HCT116 (cell line): ENCODE results near the gene SPAG5. TPM values are rescaled to one million over a fixed set of nuclear protein-coding genes. Genes with fewer than 3 reads are reported as not detected.

Experiments used
- ATAC-seq: fragments of 200-7000 bp; cut with Tn5 transposase; 2 replicates; pipeline ENCODE4 v1.9.1; 2020; ENCODE audit warnings: mild to moderate bottlenecking, moderate library complexity
- BruUV-seq: library from RNA; stranded (reverse); fragments of 400-500 nt; replicated peaks from 2 replicates; lab custom pipeline; 2021; lab: Mats Ljungman, UMichigan
- CTCF ChIA-PET: fragments of 300-600 bp; sonication (Branson Sonifier 250); formaldehyde crosslinking; loops from one replicate; lab custom pipeline; 2021; ENCODE audit warnings: antibody characterized with exemption; lab: Charles Lee
- POLR2A ChIA-PET: fragments of 300-600, 350-600 bp; sonication (Branson Sonifier 250); formaldehyde crosslinking; loops from one replicate; lab custom pipeline; 2021; ENCODE audit warnings: antibody characterized with exemption; lab: Charles Lee
- RAD21 ChIA-PET, 2 experiments: fragments of 300-600 bp; sonication (Branson Sonifier 250); formaldehyde crosslinking; loops; one replicate each; lab custom pipeline; 2023; ENCODE audit warnings: low total read pairs in 2 of 2; ENCODE audit not compliant: uncharacterized antibody in 2 of 2, unreplicated experiment in 2 of 2, low non-redundant PET in 1 of 2; lab: Charles Lee
- DNase-seq: peaks from one replicate; pipeline ENCODE4 v3.0.0-alpha.2; 2010; ENCODE audit warnings: low read depth, low spot score
- H2AFZ ChIP-seq: fragments of 200-600 bp; shearing (Covaris generic), sonication (generic); 2 replicates; pipeline ENCODE4 v1.6.1; 2017; ENCODE audit warnings: low read depth, mixed run types, mixed read lengths, antibody characterized with exemption, low read length; ENCODE audit not compliant: poor library complexity, severe bottlenecking
- H3K27ac ChIP-seq: 2 replicates; pipeline ENCODE4 v1.5.1; 2012; ENCODE audit warnings: low read depth, low read length
- H3K27me3 ChIP-seq: fragments of 200-600 bp; sonication (generic); 2 replicates; pipeline ENCODE4 v1.6.1; 2016; ENCODE audit warnings: mixed run types, low read length, mixed read lengths; ENCODE audit not compliant: insufficient read depth
- H3K36me3 ChIP-seq, 2 experiments: fragments of 200-500 bp in 1 of 2; fragments of 200-600 bp in 1 of 2; sonication (Bioruptor generic) in 1 of 2; sonication (generic) in 1 of 2; 2 replicates each; pipeline versions ENCODE4 v1.5.1 to v1.6.1; 2014 to 2016; ENCODE audit warnings: low read length in 2 of 2, inconsistent platforms in 1 of 2, mixed read lengths in 1 of 2, mixed run types in 1 of 2; ENCODE audit not compliant: insufficient read depth in 2 of 2, control insufficient read depth in 1 of 2
- H3K4me1 ChIP-seq, 2 experiments: fragments of 200-600 bp in 1 of 2; sonication (generic) in 1 of 2; 2 replicates each; pipeline versions ENCODE4 v1.5.1 to v1.6.1; 2012 to 2017; ENCODE audit warnings: low read length in 2 of 2, inconsistent platforms in 1 of 2, mild to moderate bottlenecking in 1 of 2, mixed read lengths in 1 of 2, mixed run types in 1 of 2, moderate library complexity in 1 of 2; ENCODE audit not compliant: insufficient read depth in 2 of 2, control insufficient read depth in 1 of 2
- H3K4me2 ChIP-seq: fragments of 200-600 bp; sonication (generic); 2 replicates; pipeline ENCODE4 v1.6.1; 2017; ENCODE audit warnings: mixed run types, low read length, mixed read lengths
- H3K4me3 ChIP-seq, 2 experiments: fragments of 200-600 bp in 1 of 2; sonication (generic) in 1 of 2; replicated peaks in 1 of 2; 2 replicates each; pipeline ENCODE4 v1.5.1; 2011 to 2016; ENCODE audit warnings: low read length in 2 of 2, control low read depth in 1 of 2, low read depth in 1 of 2, mild to moderate bottlenecking in 1 of 2, mixed read lengths in 1 of 2, mixed run types in 1 of 2
- H3K79me2 ChIP-seq: fragments of 200-600 bp; sonication (generic); 2 replicates; pipeline ENCODE4 v1.6.1; 2017; ENCODE audit warnings: mild to moderate bottlenecking, mixed run types, low read length, moderate library complexity, mixed read lengths; ENCODE audit not compliant: insufficient read depth
- H3K9ac ChIP-seq: fragments of 200-600 bp; sonication (generic); 2 replicates; pipeline ENCODE4 v1.6.1; 2016; ENCODE audit warnings: low read length, mixed read lengths
- H3K9me2 ChIP-seq: fragments of 200-600 bp; sonication (generic), shearing (Covaris generic); 2 replicates; pipeline ENCODE4 v1.6.1; 2017; ENCODE audit warnings: mixed run types, mild to moderate bottlenecking, moderate library complexity; ENCODE audit not compliant: insufficient read depth
- H3K9me3 ChIP-seq, 2 experiments: fragments of 200-500 bp in 1 of 2; fragments of 200-600 bp in 1 of 2; sonication (Bioruptor generic) in 1 of 2; sonication (generic) in 1 of 2; 2 replicates each; pipeline ENCODE4 v1.6.1; 2014 to 2017; ENCODE audit warnings: low read length in 2 of 2, mixed read lengths in 2 of 2, inconsistent platforms in 1 of 2, low read depth in 1 of 2, mild to moderate bottlenecking in 1 of 2, mixed run types in 1 of 2, moderate library complexity in 1 of 2; ENCODE audit not compliant: control insufficient read depth in 1 of 2, insufficient read depth in 1 of 2
- H4K20me1 ChIP-seq: fragments of 200-600 bp; sonication (generic), shearing (Covaris generic); 2 replicates; pipeline ENCODE4 v1.6.1; 2017; ENCODE audit warnings: mixed run types, mild to moderate bottlenecking, moderate library complexity; ENCODE audit not compliant: insufficient read depth
- CBX3 ChIP-seq: IDR thresholded peaks from 2 replicates; pipeline ENCODE4 v1.6.1; 2012; ENCODE audit warnings: low read depth
- CEBPB ChIP-seq: IDR thresholded peaks from 2 replicates; pipeline ENCODE4 v1.6.1; 2012; ENCODE audit warnings: low read depth
- CTCF ChIP-seq, 3 experiments: fragments of 200-600 bp in 1 of 3; sonication (generic) in 1 of 3; IDR thresholded peaks in 2 of 3; conservative IDR thresholded peaks in 1 of 3; 2 replicates each; pipeline ENCODE4 v1.5.1; 2012 to 2017; ENCODE audit warnings: low read depth in 2 of 3, low read length in 2 of 3, antibody characterized with exemption in 1 of 3, borderline replicate concordance in 1 of 3, control low read depth in 1 of 3, mild to moderate bottlenecking in 1 of 3, mixed read lengths in 1 of 3, mixed run types in 1 of 3, moderate library complexity in 1 of 3; ENCODE audit not compliant: insufficient read depth in 1 of 3
- EGR1 ChIP-seq: IDR thresholded peaks from 2 replicates; pipeline ENCODE4 v1.6.1; 2012; ENCODE audit warnings: low read depth
- ELF1 ChIP-seq: IDR thresholded peaks from 2 replicates; pipeline ENCODE4 v1.6.1; 2012; ENCODE audit warnings: low read depth, borderline replicate concordance
- EZH2 ChIP-seq: fragments of 200-600 bp; sonication (generic); IDR thresholded peaks from 2 replicates; pipeline ENCODE4 v1.6.1; 2017; ENCODE audit warnings: antibody characterized with exemption, mixed run types
- EZH2phosphoT487 ChIP-seq: fragments of 200-600 bp; IDR thresholded peaks from 2 replicates; pipeline ENCODE4 v1.6.1; 2018; ENCODE audit warnings: antibody characterized with exemption, borderline replicate concordance
- FOSL1 ChIP-seq: IDR thresholded peaks from 2 replicates; pipeline ENCODE4 v1.6.1; 2012; ENCODE audit warnings: low read depth
- JUND ChIP-seq: IDR thresholded peaks from 2 replicates; pipeline ENCODE4 v1.6.1; 2012
- MAX ChIP-seq: IDR thresholded peaks from 2 replicates; pipeline ENCODE4 v1.6.1; 2012
- POLR2A ChIP-seq: IDR thresholded peaks from 2 replicates; pipeline ENCODE4 v1.7.0; 2011; ENCODE audit warnings: borderline replicate concordance; ENCODE audit not compliant: insufficient read depth, insufficient read length; ENCODE audit errors: extremely low read depth
- POLR2AphosphoS5 ChIP-seq: IDR thresholded peaks from 2 replicates; pipeline ENCODE4 v1.6.1; 2011; ENCODE audit warnings: mild to moderate bottlenecking, low read depth, low read length, moderate library complexity
- RAD21 ChIP-seq: IDR thresholded peaks from 2 replicates; pipeline ENCODE4 v1.6.1; 2012; ENCODE audit warnings: low read depth, mild to moderate bottlenecking
- REST ChIP-seq: IDR thresholded peaks from 2 replicates; pipeline ENCODE4 v1.6.1; 2012; ENCODE audit warnings: low read depth
- SIN3A ChIP-seq: IDR thresholded peaks from 2 replicates; pipeline ENCODE4 v1.6.1; 2012; ENCODE audit warnings: low read depth
- SP1 ChIP-seq: IDR thresholded peaks from 2 replicates; pipeline ENCODE4 v1.6.1; 2012; ENCODE audit warnings: low read depth
- SRF ChIP-seq: IDR thresholded peaks from 2 replicates; pipeline ENCODE4 v1.6.1; 2012; ENCODE audit warnings: low read depth
- TCF7L2 ChIP-seq: IDR thresholded peaks from 2 replicates; pipeline ENCODE4 v1.7.0; 2011; ENCODE audit warnings: borderline replicate concordance, inconsistent platforms; ENCODE audit not compliant: insufficient read depth, insufficient read length; ENCODE audit errors: extremely low read depth
- ZBTB33 ChIP-seq: IDR thresholded peaks from 2 replicates; pipeline ENCODE4 v1.6.1; 2011; ENCODE audit warnings: mild to moderate bottlenecking, low read length, moderate library complexity; ENCODE audit not compliant: insufficient replicate concordance; ENCODE audit errors: extremely low read depth
- ZFX ChIP-seq: fragments of 450-650 bp; IDR thresholded peaks from 2 replicates; pipeline ENCODE4 v1.6.1; 2017
- intact Hi-C: fragments of 100-400 bp; cut with micrococcal nuclease; formaldehyde crosslinking; loops from 2 replicates; pipeline ENCODE4 v1.10.0; 2022
- total RNA-seq: library from RNA; stranded (reverse); gene quantifications from one replicate; pipeline ENCODE4 v1.2.1, GENCODE V29; 2021; ENCODE audit not compliant: unreplicated experiment

The SPAG5 gene
- total RNA-seq, 1 experiment from 2014 or later: 94.9 TPM

- Histone ChIP-seq H3K27ac (no peak overlapping the region), H3K9ac (no peak overlapping the region), H3K4me1 (peaks cover 0 to 3% of the 10 kb centered on the region in 2 experiments; a peak in 2 of 4 replicates), H2AFZ (no peak overlapping the region), H3K36me3 (no peaks in the 10 kb centered on the region), H3K4me3 (no peak overlapping the region), H3K4me2 (no peak overlapping the region), H3K9me3 (no peaks in the 10 kb centered on the region), H4K20me1 (no peaks in the 10 kb centered on the region), H3K27me3 (peaks cover 7% of the 10 kb centered on the region), H3K79me2 (no peaks in the 10 kb centered on the region), H3K9me2 (no peaks in the 10 kb centered on the region)
- no TSS peak for BruUV-seq
- intact Hi-C loops: no loop called here
- ATAC-seq: no peak
- TF ChIP-seq CEBPB: no peak
- TF ChIP-seq EZH2phosphoT487: no peak
- TF ChIP-seq FOSL1: no peak
- no peak for TF ChIP-seq MAX
- TF ChIP-seq POLR2A: no peak
- no peak for TF ChIP-seq REST
- no peak for TF ChIP-seq RAD21
- no peak for TF ChIP-seq EGR1
- no peak for TF ChIP-seq SP1
- TF ChIP-seq EZH2: no peak
- TF ChIP-seq TCF7L2: no peak
- no peak for TF ChIP-seq JUND
- TF ChIP-seq POLR2AphosphoS5: no peak
- TF ChIP-seq SRF: no peak
- TF ChIP-seq ELF1: no peak
- no peak for TF ChIP-seq CBX3
- no peak for TF ChIP-seq SIN3A
- no peak for TF ChIP-seq CTCF (IDR thresholded peaks at IDR 0.05 in 2 of 3, conservative IDR thresholded peaks at IDR 0.05 in 1 of 3; ENCODE audit: borderline replicate concordance in 1 of 3, insufficient read depth in 1 of 3, low read depth in 2 of 3, low read length in 2 of 3)
- no peak for TF ChIP-seq ZBTB33
- TF ChIP-seq ZFX: no peak
- RAD21 ChIA-PET: no interaction called here
- no peak for DNase-seq
- POLR2A ChIA-PET: no interaction called here
- CTCF ChIA-PET: no interaction called here
Measured at GRCh38 chr17:28533091-28533807, 65.6 kb downstream of the SPAG5 start.
